CD4-positive, alpha-beta T cell treated with Interleukin-2 at 100 ng/mL for 4 hours (primary cell): ENCODE results near the gene TCF15.

Experiments used
- DNase-seq: peaks from one replicate; pipeline ENCODE4 v3.0.0-alpha.2; 2020; ENCODE audit warnings: low spot score

TCF15 gene, protein sequence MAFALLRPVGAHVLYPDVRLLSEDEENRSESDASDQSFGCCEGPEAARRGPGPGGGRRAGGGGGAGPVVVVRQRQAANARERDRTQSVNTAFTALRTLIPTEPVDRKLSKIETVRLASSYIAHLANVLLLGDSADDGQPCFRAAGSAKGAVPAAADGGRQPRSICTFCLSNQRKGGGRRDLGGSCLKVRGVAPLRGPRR

GRCh38 chr20:610130-611046, at the start of gene TCF15:
Gene TCF15, minus strand, starts transcription at chr20:610309. Its CDS starts 72 bp downstream, at chr20:610237.
- no peak for DNase-seq

DNA sequence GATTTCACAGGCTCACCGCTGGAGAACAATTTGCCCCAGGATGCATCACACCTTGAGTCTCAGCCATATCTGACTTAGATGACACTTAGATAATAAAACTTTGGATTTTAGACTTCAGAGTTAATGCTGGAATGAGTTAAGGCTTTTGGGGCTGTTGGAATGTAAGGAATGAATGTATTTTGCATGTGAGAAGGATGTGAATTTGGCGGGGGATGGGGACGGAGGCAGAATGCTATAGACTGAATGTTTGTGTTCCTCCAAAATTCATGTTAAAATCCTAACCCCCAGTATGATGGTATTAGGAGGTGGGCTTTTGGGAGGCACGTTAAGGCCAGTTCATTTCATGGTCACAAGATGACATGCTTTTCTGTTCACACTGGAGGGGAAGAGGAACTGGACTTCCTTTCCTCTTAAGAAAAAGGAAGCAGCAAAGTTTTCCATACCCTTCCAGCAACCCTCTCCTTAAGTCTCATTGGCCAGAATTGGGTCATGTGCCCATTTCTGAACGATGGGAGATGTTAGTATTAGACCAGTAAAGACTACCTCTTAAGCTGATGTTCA, 48.7 kb upstream of the TCF15 start:
- no peak for DNase-seq

- no peak for DNase-seq
Observed at GRCh38 chr20:658202-658601, 48.1 kb upstream of the TCF15 start.

DNA sequence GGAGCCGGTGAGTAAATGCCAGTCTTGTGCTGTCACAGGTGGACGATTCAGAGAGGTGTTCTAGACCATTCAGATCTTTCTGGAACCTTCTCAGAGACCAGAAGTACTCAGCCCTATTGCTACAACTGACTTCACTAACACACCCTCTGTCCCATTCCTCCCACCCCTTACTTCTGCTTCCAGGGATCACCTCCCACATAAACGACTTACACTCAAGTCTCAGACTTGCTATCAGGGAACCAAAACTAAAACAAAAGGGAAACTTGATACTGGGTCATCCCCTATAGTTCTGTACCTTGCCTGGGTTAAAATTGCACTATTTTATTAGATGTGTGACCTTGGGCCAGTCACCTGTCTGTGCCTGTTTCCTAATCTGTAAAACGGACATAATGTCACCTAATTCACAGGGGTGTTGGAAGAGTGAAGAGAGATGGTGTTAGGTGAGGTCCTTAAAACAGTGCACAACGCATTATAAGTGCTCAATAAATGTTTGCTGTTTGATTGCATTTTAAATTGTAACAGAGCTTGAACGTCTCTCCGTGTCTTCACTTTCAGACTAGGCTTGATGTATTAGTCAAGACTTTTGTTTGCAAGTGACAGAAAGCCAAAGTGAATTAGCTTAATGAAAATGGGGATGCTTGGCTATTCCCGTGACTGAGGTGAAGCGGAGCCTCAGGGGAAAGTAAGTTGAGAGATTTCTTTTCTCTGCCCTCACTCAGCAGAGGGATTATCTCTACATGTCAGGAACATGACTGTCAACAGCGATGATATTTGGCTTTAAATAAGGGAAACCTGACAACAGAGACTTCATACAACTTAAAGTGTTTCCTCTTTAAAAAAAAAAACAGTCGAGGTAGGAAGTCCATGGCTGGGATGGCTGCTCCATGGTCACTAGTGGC, 45.9 kb upstream of the TCF15 start:
- DNase-seq = no peak

- no peak for DNase-seq
Observed at GRCh38 chr20:654417-654750, 44.3 kb upstream of the TCF15 start.

- no peak for DNase-seq
Observed at GRCh38 chr20:653590-654416, 43.7 kb upstream of the TCF15 start.

DNA sequence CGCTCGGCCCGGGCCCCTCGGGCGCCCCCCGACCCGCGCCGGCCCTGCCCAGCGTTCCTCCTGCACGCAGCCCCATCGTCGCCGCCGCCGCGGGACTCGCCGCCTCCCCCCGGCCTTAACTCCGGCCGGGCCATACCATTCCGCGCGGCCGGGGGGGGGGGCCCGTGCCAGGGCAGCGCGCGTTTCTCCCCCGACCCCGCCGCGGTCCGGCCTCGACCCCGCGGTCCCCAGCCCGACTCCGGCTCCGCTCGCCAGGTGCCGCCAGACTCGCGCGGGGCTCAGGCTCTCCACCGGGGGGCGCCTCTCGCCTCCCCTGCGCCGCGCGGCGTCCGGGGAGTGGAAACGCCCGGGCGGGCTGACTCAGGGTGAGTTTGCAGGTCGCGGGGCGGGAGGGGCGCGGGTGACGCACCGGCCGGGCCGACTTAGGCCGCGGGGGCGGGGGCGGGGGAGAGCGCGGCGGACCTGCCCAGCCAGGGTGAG, 43.0 kb upstream of the TCF15 start, which contains the start of gene SRXN1:
SRXN1 (minus strand) TSS at position 91 of the 480 bp plus-strand sequence; CDS start at position 76, 15 bp downstream.
- DNase-seq = peak; percentile 86

- no peak for DNase-seq
Observed at GRCh38 chr20:652615-653109, 42.6 kb upstream of the TCF15 start.

- DNase-seq = no peak
Observed at GRCh38 chr20:651713-652614, 41.9 kb upstream of the TCF15 start.

DNA sequence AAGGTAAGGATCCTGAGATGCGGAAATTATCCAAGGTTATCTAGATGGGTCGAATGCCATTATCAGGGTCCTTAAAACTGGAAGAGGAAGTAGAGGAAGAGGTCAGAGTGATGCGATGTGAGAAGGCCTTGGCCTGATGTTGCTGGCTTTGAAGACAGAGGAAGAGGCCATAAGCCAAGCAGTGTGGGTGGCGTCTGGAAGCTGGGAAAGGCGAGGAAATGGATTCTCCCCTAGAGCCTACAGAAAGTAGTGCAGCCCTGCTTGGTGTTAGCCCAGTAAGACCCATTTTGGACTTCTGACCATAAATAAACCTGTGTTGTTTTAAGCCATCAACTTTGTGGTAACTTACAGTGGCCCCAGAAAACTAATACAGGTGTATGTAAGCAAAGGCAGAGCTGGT, 40.8 kb upstream of the TCF15 start:
- DNase-seq = no peak

- DNase-seq = no peak
Observed at GRCh38 chr20:650281-650680, 40.2 kb upstream of the TCF15 start.

DNA sequence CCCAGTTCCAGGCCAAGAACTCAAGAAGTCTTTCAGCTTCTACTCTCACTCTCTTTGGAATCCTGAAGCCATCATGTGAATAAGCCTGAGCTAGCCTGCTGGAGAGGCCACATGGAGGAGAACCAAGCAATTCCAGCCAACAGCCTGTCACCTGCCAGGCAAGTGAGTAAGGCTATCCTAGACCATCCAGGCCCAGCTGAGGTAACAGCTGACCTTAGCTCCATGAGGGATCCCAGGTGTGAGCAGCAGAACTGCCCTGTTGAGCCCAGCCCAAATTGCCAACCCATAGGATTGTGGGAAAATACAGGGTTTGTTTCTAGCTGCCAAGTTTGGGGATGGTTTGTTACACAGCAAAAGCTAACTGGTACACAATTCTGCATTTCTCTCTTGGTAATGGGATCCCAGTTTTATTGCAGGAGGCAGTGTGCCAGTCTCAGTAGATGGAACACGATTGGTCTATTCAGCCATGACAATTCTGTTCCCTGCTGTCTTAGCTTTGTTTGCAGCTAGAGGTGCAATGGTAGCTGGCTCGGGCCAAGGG, 37.4 kb upstream of the TCF15 start:
- DNase-seq = no peak

GRCh38 chr20:646868-647233, 36.7 kb upstream of the TCF15 start:
- no peak for DNase-seq

- no peak for DNase-seq
Observed at GRCh38 chr20:646107-646867, 36.2 kb upstream of the TCF15 start.

- peak; percentile 65 for DNase-seq
Observed at GRCh38 chr20:645318-646106, 35.4 kb upstream of the TCF15 start.

DNA sequence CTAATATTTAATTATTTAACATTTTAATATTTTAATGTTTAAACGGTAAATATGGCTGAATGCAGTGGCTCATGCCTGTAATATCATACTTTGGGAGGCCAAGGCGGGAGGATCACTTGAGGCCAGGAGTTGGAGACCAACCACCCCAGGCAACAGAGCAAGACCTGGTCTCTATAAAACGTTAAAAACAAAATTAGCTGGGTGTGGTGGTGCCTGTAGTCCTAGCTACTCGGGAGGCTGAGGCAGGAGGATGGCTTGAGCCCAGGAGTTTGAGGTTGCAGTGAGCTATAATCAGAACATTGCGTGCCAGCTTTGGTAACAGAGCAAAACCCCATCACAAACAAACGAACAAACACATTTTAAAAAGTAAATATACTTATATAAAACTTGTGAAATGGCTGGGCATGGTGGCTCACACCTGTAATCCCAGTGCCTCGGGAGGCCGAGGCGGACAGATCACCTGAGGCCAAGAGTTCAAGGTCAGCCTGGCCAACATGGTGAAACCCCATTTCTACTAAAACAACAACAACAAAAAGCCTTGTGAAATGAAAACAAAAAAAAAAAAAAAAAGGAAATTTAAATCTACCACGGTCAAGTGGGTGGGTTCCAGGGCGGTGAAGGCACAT, 34.7 kb upstream of the TCF15 start:
- DNase-seq = no peak

- no peak for DNase-seq
Observed at GRCh38 chr20:642398-643174, 32.5 kb upstream of the TCF15 start.
